HG03135 (cell line): ENCODE measurements around the gene RCOR1.
"Not testable (repeated sequence)": the region's sequence is repeated elsewhere in the genome, so short reads cannot be mapped to it uniquely, and the experiment has no call there.

Experiments
- ATAC-seq: cut with Tn5 transposase; IDR thresholded peaks from one replicate; pipeline ENCODE4 v1.9.1; 2021; ENCODE audit warnings: mild to moderate bottlenecking, moderate library complexity; ENCODE audit not compliant: unreplicated experiment

Gene RCOR1

DNA sequence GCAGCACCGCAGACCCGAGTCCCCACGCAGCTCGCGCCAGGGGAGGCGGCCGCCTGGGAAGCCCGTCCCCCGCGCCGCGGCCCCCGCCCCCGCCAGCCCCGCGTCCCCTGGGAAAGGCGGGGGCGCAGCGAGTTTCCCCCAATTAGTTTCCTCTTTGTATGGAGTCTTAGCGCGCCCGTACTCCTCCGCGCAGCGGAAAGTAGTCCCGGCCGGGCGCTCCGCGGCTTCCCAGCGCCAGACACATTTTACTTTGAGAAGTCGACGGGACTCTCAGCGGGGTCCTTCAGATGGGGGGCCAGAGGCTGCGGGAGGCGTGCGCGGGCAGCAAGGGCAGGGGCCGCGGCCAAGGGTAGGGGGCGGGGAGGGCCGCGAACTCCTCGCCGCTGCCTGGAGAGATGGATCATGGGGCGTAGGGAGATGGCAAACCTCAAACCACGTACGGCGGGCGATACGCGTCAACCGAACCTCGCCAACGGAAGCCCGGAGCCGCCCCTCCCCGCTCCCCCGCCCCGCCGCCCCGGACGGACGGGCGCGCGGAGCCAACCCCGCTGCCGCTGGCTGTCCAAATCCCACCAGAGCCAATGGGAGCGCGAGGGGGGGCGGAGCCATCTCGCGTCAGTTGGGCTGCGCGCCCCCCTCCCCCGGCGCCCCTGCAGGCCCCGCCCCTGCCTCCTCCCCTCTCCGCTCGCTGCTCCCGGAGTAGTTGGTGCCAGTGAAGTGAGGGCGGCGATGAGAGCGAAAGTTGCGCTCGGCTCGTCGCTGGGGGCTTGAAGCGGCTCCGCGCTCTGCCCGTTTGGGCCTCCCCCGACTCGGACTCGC, at the start of gene RCOR1:
RCOR1 (plus strand) TSS at position 706 of the 819 bp plus-strand sequence. CDS start 238 bp downstream, outside the sequence.
- peak; percentile 74 for ATAC-seq

- no peak for ATAC-seq
These were observed 48.3 kb upstream of the RCOR1 start for GRCh38 chr14:102544046-102544746.

DNA sequence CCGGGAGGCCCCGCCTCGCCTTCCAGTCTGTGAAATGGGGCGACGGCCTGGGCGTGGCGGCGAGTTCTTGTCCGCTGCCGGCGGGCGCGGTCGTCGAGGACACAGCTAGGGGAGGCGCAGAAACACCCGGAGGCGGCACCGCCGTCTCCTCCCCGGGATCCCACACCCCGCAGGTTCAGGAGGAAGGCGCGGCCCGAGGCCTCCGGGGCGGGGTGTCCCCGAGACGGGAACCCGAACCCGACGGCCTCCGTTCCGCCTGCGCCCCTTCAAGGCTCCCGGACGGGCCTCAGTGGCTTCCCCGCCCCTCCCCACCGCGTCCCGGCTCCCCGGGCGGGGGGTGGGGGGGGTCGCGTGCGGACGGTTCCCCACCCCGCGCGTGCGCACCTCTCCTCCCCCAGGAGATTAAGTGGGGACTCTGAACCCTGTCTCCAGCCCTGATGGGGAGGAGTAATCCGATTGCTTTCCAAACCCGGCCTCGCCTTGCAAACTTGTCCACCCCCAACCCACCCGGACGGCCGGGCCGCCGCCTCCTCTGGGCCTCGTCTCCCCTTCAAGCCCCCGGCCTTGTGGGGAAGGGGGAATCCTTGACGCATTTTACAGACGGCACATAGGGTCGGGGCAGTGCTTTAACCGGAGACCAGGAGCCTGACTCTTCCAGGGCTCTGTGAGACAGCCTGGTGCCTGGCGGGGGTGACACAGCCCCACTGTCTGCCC, 47.5 kb upstream of the RCOR1 start:
- ATAC-seq: no peak

GRCh38 chr14:102545461-102546265, 46.8 kb upstream of the RCOR1 start:
- no peak for ATAC-seq

GRCh38 chr14:102548616-102549240, 43.7 kb upstream of the RCOR1 start:
- no peak for ATAC-seq

DNA sequence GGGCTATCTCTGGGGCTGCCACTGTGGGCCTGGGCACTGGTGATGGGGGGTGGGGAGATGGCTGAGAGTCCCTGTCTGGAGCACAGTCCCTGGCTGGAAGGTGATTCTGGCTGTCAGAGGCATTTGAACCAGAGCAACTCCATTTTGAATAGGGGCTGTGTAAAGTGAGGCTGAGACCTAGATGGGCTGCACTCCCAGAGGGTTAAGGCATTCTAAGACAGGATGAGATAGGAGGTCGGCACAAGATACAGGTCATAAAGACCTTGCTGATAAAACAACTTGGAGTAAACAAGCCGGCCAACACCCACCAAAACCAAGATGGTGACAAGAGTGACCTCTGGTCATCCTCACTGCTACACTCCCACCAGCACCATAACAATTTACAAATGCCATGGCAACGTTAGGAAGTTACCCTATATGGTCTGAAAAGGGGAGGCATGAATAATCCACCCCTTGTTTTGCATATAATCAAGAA, 41.5 kb upstream of the RCOR1 start:
- not testable (repeated sequence) for ATAC-seq

DNA sequence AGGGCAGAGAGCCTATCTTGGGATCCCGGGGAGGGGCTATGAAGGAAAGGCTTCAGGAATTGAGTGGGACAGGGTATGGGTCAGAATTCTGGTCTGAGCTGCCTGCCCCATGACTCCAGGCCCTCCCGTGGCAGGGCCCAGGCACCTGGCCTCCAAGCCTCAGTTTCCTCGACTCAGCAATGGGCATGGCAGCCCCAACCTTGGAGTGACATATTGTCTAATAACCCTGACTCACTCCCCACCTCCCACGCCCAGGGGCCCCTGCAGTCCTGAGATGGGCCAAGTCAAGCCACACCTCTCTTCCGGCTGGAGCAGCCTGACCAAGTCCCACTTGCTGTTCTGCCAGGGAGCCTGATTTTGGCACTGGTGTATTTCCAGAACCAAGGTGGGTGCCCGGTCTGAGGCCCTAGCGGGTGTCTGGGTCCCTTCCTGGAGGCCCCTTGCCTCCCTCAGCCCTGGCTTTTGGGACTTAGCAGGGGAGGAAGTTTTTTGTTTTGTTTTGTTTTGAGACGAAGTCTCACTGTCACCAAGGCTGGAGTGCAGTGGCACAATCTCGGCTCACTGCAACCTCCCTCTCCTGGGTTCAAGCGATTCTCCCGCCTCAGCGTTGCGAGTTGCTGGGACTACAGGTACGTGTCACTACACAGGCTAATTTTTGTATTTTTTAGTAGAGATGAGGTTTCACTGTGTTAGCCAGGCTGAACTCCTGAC, 40.3 kb upstream of the RCOR1 start:
- ATAC-seq: no peak

DNA sequence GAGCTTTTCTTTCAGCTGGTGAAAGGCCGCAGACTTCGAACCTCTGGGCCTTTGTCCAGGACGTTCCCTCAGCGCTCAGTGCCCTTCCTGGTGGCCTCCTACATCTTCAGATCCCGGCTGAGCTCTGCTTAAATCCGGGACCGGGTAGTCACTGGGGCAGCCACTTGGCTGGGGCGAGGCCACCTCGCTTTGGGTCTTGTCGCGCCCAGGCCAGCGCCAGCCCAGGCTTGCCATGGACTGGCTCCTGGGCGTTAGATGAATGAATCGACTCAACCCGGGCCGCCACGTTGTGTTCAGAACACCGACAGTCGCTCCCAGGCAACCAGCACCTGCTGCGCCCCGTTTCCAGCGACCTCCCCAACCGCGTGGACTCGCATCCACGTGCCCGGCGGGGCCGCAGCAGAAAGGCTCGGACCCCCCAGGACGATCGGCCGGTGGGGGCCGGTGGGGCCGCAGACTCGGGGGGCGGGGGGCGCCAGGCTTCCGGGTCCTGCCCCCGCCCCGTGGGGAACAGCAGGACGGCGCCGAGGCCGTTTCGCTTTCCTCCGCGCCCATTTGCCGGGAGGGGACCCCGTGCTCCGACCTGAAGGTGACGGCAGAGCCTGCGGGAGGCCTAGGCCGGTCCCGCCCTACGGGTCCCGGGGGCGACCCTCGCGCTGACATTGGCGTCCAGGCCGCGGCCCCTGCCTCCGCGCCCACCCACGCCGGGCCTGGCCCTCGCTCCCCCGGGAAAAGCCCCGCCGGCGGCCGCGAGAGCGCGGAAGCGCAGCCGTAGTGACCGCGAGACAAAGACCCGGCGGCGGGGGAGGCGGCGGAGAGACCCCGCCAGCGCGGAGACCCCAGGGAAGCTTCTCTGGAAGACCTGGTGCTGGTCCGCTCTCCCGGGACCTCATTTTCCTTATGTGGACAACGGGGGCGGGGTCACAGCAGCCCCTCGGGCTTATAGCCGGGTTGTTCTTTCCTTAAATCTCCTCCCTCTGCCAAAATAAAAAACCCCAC, 37.3 kb upstream of the RCOR1 start:
- ATAC-seq: no peak

GRCh38 chr14:102556098-102556677, 36.3 kb upstream of the RCOR1 start:
- no peak for ATAC-seq

GRCh38 chr14:102557434-102558226, 34.8 kb upstream of the RCOR1 start:
- ATAC-seq: no peak

GRCh38 chr14:102558556-102558955, 33.9 kb upstream of the RCOR1 start:
- ATAC-seq: no peak

DNA sequence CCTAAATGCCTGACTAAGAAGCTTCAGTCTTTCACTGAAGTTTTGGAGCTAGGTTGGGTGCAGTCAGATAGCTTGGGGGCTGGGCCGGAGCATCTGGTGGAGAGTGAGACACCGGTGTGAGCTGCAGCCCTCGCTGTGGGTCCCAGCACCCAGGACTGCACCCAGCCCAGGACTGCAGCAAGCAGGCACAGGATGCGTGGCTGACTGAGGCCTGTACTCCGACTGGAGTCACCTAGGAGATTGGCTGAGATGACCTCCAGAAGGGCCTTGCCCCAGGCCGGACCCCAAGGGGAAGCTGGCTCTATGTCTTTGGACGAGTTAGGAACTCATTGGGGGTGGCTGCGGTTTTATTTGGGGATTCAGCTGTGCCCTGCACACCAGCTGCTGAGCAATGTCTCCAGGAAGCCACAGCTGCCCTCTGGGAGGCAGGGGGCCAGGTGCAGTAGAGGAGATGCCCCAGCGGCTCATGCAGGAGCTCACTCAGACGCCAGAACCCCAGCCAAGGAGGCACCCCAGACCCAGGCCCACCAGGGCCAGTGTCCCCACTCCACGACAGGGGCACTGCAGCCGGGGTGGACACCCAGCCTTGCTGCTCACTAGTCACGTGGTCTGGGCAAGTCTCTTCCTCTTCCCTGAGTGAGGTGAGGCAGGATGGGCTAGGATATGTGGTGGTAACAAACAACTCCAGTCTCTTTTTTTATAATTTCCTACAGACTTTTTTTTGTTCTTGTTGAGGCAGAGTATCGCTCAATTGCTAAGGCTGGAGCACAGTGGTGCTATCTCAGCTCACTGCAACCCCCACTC, 31.8 kb upstream of the RCOR1 start:
- ATAC-seq: no peak

DNA sequence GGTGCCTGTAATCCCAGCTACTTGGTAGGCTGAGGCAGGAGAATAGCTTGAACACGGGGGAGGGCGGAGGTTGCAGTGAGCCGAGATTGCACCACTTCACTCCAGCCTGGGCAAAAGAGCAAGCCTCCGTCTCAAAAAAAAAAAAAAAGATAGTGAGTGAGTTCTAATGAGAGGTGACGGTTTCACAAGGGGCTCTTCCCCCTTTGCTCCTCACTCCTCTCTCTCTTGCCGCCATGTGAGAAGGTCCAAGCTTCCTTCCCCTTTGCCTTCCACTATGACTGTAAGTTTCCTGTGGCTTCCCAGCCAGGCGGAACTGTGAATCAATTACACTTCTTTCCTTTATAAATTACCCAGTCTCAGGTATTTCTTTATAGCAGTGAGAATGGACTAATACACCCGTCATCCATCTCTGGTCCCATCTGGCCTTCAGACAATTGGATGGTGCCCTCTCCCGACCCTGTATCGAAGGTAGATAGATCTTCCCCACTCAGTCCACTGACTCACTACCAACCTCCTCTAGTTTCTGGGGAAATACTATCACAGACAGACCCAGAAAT, 27.0 kb upstream of the RCOR1 start:
- ATAC-seq: no peak

DNA sequence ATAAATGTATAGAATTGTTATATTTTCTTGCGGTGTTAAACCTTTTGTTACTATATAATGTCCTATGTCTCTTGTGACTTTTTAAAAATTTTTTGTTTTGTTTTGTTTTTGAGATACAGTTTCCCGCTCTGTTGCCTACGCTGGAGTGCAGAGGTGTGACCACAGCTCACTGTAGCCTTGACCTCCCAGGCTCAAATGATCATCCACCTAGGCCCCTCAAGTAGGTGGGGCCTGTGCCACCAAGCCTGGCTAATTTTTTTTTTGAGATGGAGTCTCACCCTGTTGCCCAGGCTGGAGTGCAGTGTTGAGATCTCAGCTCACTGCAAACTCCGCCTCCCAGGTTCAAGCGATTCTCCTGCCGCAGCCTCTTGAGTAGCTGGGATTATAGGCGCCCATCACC, 26.5 kb upstream of the RCOR1 start:
- no peak for ATAC-seq

GRCh38 chr14:102568115-102568614, 24.3 kb upstream of the RCOR1 start:
- no peak for ATAC-seq
